Astrocyte of the cerebellum (primary cell): ENCODE results near the gene GRIFIN.

Source experiments
- DNase-seq: peaks from one replicate; pipeline ENCODE4 v3.0.0-alpha.2; 2011; ENCODE audit warnings: low read depth
- H3K4me3 ChIP-seq: 2 replicates; pipeline ENCODE4 v1.5.1; 2011; ENCODE audit warnings: mild to moderate bottlenecking, low read depth, low read length, moderate library complexity
- CTCF ChIP-seq: IDR thresholded peaks from 2 replicates; pipeline ENCODE4 v1.5.1; 2012; ENCODE audit warnings: low read length, low read depth, moderate library complexity, mild to moderate bottlenecking; ENCODE audit errors: missing control alignments
- in situ Hi-C: cut with HindIII; loops from 2 replicates; pipeline ENCODE4 v1.10.0; 2017; ENCODE audit warnings: low sequenced_read_pairs

Gene GRIFIN

DNA sequence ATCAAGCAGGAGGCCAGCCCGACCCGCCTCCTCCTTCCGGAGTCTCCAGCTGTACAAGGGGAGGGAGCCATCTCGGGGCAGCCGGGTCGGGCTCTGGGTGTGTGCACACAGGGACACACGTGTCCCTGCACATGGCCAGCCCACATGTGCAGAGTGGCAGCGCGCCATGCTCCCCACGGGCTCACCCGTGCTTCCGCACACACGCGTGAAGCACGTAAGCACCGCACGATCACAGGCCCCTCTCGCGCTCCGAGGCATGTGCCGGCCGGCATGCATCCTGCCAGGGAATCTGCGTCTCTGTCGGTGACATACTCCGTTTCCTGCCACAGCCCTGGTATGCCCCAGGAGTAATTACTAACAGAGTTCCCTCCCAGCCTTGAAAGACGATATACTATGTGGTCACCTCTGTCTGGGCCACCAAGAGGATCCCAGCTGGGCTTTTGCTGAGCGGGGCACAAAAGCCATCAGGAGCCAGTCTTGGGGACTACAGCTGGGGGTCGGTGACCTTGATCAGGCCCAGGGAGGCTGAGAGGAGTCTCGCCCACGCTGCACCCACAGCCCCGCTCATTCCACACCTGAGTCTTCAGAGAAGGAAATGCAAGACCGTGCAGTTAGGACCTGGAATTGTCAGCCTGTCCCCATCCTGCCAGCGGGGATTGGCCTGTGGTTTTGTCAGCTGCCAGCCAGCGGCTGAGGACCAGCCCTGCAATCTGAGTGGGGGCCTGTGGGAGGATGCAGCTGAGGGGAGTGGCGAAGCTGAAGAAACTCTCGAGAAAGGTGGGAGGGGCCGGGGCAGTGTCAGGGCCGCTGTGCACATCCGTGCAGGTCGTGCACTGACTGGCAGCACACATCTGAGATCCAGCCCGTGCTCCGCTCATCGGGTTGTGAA lies 32.4 kb upstream of the GRIFIN start:
- in situ Hi-C loops = no loop called here
- no peak overlapping the region for H3K4me3 ChIP-seq
- no peak for DNase-seq
- no peak for TF ChIP-seq CTCF

DNA sequence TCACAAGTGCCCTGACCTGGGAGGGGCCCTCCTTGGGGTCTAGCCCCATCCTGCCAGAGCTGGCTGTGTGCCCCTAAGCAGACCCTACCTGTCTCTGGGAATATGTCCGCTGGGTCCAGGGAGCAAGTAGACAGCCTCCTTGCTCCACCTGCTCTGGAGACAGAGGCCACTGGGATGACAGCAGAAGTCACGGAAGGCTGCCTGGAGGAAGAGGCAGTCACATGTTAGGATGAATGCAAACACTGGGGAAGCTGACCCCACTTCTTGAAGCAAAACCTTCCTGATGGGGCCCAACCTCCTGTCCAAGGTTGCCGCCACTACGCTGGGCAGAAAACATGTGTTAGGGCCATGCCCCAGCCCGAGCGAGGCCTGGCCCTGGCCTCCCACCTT lies 31.7 kb upstream of the GRIFIN start:
- H3K4me3 ChIP-seq = no peak overlapping the region
- no peak for TF ChIP-seq CTCF
- DNase-seq = no peak
- in situ Hi-C loops = no loop called here

DNA sequence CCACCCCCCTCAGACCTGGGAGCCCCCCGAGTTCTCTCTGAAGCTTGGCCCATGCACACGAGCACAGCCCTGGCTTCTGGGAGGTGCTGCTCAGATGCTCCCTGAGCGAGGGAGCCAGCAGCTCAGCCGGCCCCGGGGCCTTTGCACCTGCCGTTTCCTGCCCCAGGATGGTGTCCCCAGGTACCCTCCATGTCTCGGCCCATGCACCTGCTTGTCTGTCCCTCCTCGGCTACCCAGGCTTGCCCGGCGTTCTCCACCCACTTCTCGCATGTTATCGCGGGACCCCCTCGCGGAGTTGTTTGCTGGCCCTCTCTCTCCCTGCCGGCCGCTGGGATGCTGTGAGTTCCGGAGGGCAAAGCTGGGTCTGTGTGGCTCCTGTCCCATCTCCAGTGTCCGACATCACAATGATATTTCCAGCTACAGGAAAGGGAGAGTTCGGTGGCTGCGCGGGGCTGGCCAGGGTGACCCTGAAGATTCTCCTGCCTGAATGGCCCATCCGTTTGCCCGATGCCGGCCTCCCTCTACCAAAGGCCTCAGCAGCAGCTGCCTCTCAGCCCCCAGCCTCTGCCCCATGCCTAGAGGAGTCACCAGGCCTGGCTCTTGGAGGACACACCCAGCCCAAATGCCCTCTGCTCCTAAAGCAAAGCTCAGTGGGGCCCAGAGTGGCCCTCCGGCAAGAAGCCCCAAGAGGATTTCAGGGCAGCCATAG lies 31.2 kb upstream of the GRIFIN start:
- in situ Hi-C loops = no loop called here
- DNase-seq = no peak
- H3K4me3 ChIP-seq = no peak overlapping the region
- TF ChIP-seq CTCF = no peak

DNA sequence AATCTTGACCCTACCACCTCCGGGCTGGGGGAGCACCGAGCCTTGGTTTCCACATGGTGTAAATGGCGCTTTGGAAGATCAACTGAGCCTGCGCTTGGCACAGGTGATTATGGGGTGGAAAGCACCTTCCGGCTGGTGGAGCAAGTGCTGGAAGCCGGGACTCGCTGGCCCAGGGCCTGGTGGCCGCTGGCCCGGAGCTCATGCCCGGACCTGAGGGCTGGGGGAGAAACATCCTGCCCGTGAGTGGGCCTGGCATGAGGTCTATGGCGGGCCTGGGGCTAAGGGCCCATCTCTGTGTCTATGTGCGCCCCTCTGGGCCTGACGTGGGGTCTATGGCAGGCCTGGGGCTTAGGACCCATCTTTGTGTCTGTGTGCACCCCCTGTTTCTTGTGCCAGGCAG lies 29.2 kb upstream of the GRIFIN start:
- H3K4me3 ChIP-seq = no peak overlapping the region
- in situ Hi-C loops = no loop called here
- DNase-seq = no peak
- no peak for TF ChIP-seq CTCF

DNA sequence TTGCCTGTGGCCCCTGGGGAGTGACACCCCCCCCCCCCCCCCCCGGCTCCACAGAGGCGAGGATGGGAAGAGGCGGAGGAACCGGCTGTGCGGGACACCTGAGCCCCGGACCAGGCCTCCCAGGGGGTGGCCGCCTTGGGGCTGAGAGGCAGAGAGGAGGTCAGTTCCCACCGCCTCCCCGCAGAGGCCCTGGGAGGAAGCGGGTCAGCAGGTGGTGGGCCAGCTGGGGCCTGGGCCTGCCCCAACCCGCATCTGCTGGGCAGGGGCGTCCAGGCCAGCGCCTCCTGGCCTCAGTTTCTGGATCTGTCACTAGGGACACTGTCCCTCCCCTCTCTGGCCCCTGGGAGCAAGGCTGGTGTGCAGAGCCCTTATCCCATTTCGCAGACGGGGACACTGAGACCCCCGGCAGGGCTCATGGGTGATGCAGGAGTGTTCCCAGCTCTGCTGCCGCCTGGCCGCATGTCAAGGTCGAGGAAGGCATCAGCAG lies 28.7 kb upstream of the GRIFIN start:
- no peak for TF ChIP-seq CTCF
- in situ Hi-C loops = no loop called here

DNA sequence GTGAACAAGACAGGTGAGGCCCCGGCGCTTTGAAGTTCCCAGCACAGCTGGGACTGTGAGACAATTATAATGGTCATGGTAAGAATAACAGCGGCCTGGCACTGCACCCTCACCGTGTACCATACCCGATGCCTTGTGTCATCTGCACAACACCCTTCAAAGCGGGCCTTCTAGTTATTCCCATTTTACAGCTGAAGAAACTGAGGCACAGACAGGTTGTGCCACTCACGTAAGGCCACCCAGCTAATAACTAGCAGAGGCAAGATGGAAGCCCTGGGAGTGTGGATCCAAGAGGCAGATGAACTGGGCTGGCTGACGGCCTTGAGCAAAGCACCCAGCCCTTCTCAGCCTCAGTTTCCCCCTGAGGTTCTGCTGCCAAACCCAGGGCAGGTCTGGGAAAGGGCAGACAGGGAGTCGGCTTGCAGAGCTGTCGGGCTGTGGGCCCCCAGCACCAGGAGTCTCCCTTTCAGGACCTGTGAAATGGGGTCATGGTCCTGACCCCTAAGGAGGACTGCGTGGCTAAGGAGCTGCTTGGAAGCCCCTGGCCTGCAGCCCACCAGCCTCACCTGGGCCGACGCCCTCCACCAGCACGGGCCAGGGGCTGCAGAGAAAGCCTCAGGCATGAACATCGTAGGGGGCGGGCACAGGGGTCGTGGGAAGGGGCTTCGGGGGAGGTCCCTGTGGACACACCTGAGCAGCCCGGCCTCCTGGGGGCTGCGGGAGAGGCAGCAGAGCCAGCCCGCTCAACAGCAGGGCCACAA lies 28.1 kb upstream of the GRIFIN start:
- in situ Hi-C loops = no loop called here
- TF ChIP-seq CTCF = no peak
- no peak overlapping the region for H3K4me3 ChIP-seq
- no peak for DNase-seq

More for the DNA sequence above, 28.7 kb upstream of the GRIFIN start:
- H3K4me3 ChIP-seq = no peak overlapping the region
- no peak for DNase-seq
